GM10266 (cell line): ENCODE data around the gene FTH1.

Experiments
- DNase-seq: peaks from one replicate; pipeline ENCODE4 v3.0.0; 2012; ENCODE audit errors: extremely low spot score
- CTCF ChIP-seq: IDR thresholded peaks from 2 replicates; pipeline ENCODE4 v1.5.1; 2012; ENCODE audit warnings: mild to moderate bottlenecking, low read depth; ENCODE audit not compliant: control insufficient read depth, insufficient read depth; ENCODE audit errors: missing control alignments

Gene FTH1

GRCh38 chr11:61922539-61922938 lies 44.9 kb downstream of the FTH1 start:
- DNase-seq = peak; percentile 7
- no peak for TF ChIP-seq CTCF

GRCh38 chr11:61921446-61921845 lies 46.0 kb downstream of the FTH1 start:
- no peak for DNase-seq
- no peak for TF ChIP-seq CTCF

GRCh38 chr11:61919705-61920631 lies 47.5 kb downstream of the FTH1 start:
- DNase-seq = peak; percentile 10
- no peak for TF ChIP-seq CTCF

- no peak for TF ChIP-seq CTCF
- DNase-seq = peak; percentile 19
These were observed 48.3 kb downstream of the FTH1 start for GRCh38 chr11:61918938-61919704.

- DNase-seq = peak; percentile 15
- no peak for TF ChIP-seq CTCF
These were observed 49.0 kb downstream of the FTH1 start for GRCh38 chr11:61918251-61918937.

- no peak for TF ChIP-seq CTCF
These were observed 49.9 kb downstream of the FTH1 start, which contains the start of gene RAB3IL1 for GRCh38 chr11:61917334-61918109. TSS of gene RAB3IL1 (minus strand) at chr11:61917566. CDS start at chr11:61917367, 199 bp downstream.

More at GRCh38 chr11:61917334-61918109, 49.9 kb downstream of the FTH1 start, which contains the start of gene RAB3IL1:
- DNase-seq = no peak
